H9 (cell line): ENCODE measurements around the gene DCAF5. TPM values are rescaled to one million over a fixed set of nuclear protein-coding genes. Genes with fewer than 3 reads are reported as not detected.

Experiments used
- DNase-seq: peaks from one replicate; pipeline ENCODE4 v3.0.0-alpha.2; 2017
- H2AFZ ChIP-seq: one replicate; pipeline ENCODE4 v1.6.1; 2013; ENCODE audit warnings: mild to moderate bottlenecking, low read length, control low read depth, moderate library complexity
- H2AK5ac ChIP-seq: 2 replicates; pipeline ENCODE4 v1.6.1; 2013; ENCODE audit warnings: low read length, control low read depth, mixed read lengths; ENCODE audit not compliant: insufficient read length
- H2BK120ac ChIP-seq: one replicate; pipeline ENCODE4 v1.6.1; 2013; ENCODE audit warnings: low read depth, mild to moderate bottlenecking, low read length, control low read depth, inconsistent platforms; ENCODE audit not compliant: poor library complexity, severe bottlenecking
- H2BK12ac ChIP-seq: 2 replicates; pipeline ENCODE4 v1.6.1; 2013; ENCODE audit warnings: low read length, control low read depth, mixed read lengths, low read depth; ENCODE audit not compliant: insufficient read length
- H2BK15ac ChIP-seq: 2 replicates; pipeline ENCODE4 v1.6.1; 2013; ENCODE audit warnings: low read depth, low read length, control low read depth
- H2BK20ac ChIP-seq: one replicate; pipeline ENCODE4 v1.6.1; 2013; ENCODE audit warnings: low read depth, mild to moderate bottlenecking, low read length, control low read depth, inconsistent platforms; ENCODE audit not compliant: poor library complexity, severe bottlenecking
- H2BK5ac ChIP-seq: 2 replicates; pipeline ENCODE4 v1.6.1; 2013; ENCODE audit warnings: low read length, control low read depth, mixed read lengths; ENCODE audit not compliant: insufficient read length
- H3K14ac ChIP-seq: 2 replicates; pipeline ENCODE4 v1.6.1; 2013; ENCODE audit warnings: low read length, control low read depth; ENCODE audit not compliant: insufficient read depth
- H3K18ac ChIP-seq: 2 replicates; pipeline ENCODE4 v1.6.1; 2013; ENCODE audit warnings: low read depth, mild to moderate bottlenecking, mixed read lengths, low read length, control low read depth; ENCODE audit not compliant: insufficient read length
- H3K23ac ChIP-seq: 2 replicates; pipeline ENCODE4 v1.6.1; 2013; ENCODE audit warnings: low read length, control low read depth, mixed read lengths, low read depth; ENCODE audit not compliant: insufficient read length
- H3K23me2 ChIP-seq: 2 replicates; pipeline ENCODE4 v1.6.1; 2013; ENCODE audit warnings: low read depth, mild to moderate bottlenecking, mixed read lengths, low read length, control low read depth; ENCODE audit not compliant: insufficient read length, poor library complexity, severe bottlenecking
- H3K27ac ChIP-seq: 2 replicates; pipeline ENCODE4 v1.5.1; 2013; ENCODE audit warnings: low read length, control low read depth, mixed read lengths, low read depth; ENCODE audit not compliant: insufficient read length
- H3K27me3 ChIP-seq: 2 replicates; pipeline ENCODE4 v1.6.1; 2013; ENCODE audit warnings: low read length, control low read depth, inconsistent platforms; ENCODE audit not compliant: insufficient read depth
- H3K4ac ChIP-seq: 2 replicates; pipeline ENCODE4 v1.6.1; 2013; ENCODE audit warnings: low read depth, mild to moderate bottlenecking, control low read depth, inconsistent platforms, low read length, moderate library complexity
- H3K4me1 ChIP-seq: 2 replicates; pipeline ENCODE4 v1.6.1; 2013; ENCODE audit warnings: low read length, control low read depth, inconsistent platforms; ENCODE audit not compliant: insufficient read depth
- H3K4me2 ChIP-seq: 2 replicates; pipeline ENCODE4 v1.6.1; 2013; ENCODE audit warnings: low read length, control low read depth, mixed read lengths; ENCODE audit not compliant: insufficient read length, insufficient read depth
- H3K56ac ChIP-seq: 2 replicates; pipeline ENCODE4 v1.6.1; 2013; ENCODE audit warnings: low read depth, mild to moderate bottlenecking, mixed read lengths, low read length, control low read depth; ENCODE audit not compliant: insufficient read length
- H3K79me1 ChIP-seq: 2 replicates; pipeline ENCODE4 v1.6.1; 2013; ENCODE audit warnings: low read depth, mild to moderate bottlenecking, moderate library complexity, low read length, control low read depth, inconsistent platforms; ENCODE audit not compliant: insufficient read depth, poor library complexity, severe bottlenecking
- H3K79me2 ChIP-seq: 2 replicates; pipeline ENCODE4 v1.6.1; 2013; ENCODE audit warnings: low read length, control low read depth, inconsistent platforms; ENCODE audit not compliant: insufficient read depth
- H3K9ac ChIP-seq: 2 replicates; pipeline ENCODE4 v1.6.1; 2013; ENCODE audit warnings: low read length, control low read depth, mixed read lengths; ENCODE audit not compliant: insufficient read length; ENCODE audit errors: extremely low read depth
- H3K9me3 ChIP-seq: one replicate; pipeline ENCODE4 v1.6.1; 2013; ENCODE audit warnings: low read depth, low read length, inconsistent platforms; ENCODE audit not compliant: control insufficient read depth
- H3T11ph ChIP-seq: one replicate; pipeline ENCODE4 v1.6.1; 2013; ENCODE audit warnings: mild to moderate bottlenecking, low read length, control low read depth, inconsistent platforms
- H4K20me1 ChIP-seq: one replicate; pipeline ENCODE4 v1.6.1; 2013; ENCODE audit not compliant: control insufficient read depth, insufficient read length, insufficient read depth
- H4K5ac ChIP-seq: 2 replicates; pipeline ENCODE4 v1.6.1; 2013; ENCODE audit warnings: low read depth, mild to moderate bottlenecking, mixed read lengths, low read length, control low read depth; ENCODE audit not compliant: insufficient read length
- H4K8ac ChIP-seq: replicated peaks from 2 replicates; pipeline ENCODE4 v1.6.1; 2013; ENCODE audit warnings: low read length, control low read depth, mixed read lengths, low read depth; ENCODE audit not compliant: insufficient read length
- H4K91ac ChIP-seq: 2 replicates; pipeline ENCODE4 v1.6.1; 2013; ENCODE audit warnings: low read depth, mild to moderate bottlenecking, moderate library complexity, mixed read lengths, low read length, control low read depth; ENCODE audit not compliant: insufficient read length
- H3K27ac Mint-ChIP-seq, 3 experiments: 2 replicates in 2 of 3; 3 replicates in 1 of 3; pipeline ENCODE4 v1.8.0; 2020 to 2021; ENCODE audit warnings: mixed read lengths in 3 of 3, mild to moderate bottlenecking in 1 of 3, moderate library complexity in 1 of 3
- H3K27me3 Mint-ChIP-seq: 2 replicates; pipeline ENCODE4 v1.8.0; 2021; ENCODE audit warnings: low read depth, mild to moderate bottlenecking, moderate library complexity, mixed read lengths
- H3K36me3 Mint-ChIP-seq, 3 experiments: 2 replicates in 2 of 3; 3 replicates in 1 of 3; pipeline ENCODE4 v1.8.0; 2020 to 2021; ENCODE audit warnings: low read depth in 3 of 3, mixed read lengths in 3 of 3; ENCODE audit not compliant: insufficient read depth in 1 of 3
- H3K4me1 Mint-ChIP-seq, 2 experiments: 2 replicates each; pipeline ENCODE4 v1.8.0; 2020; ENCODE audit warnings: mixed read lengths in 2 of 2
- H3K4me3 Mint-ChIP-seq, 2 experiments: 2 replicates in 1 of 2; 3 replicates in 1 of 2; pipeline ENCODE4 v1.8.0; 2020 to 2021; ENCODE audit warnings: mild to moderate bottlenecking in 2 of 2, mixed read lengths in 2 of 2, moderate library complexity in 1 of 2
- H3K9me3 Mint-ChIP-seq, 2 experiments: 2 replicates in 1 of 2; 3 replicates in 1 of 2; pipeline ENCODE4 v1.8.0; 2020; ENCODE audit warnings: mild to moderate bottlenecking in 2 of 2, mixed read lengths in 2 of 2, moderate library complexity in 1 of 2
- CTCF ChIP-seq: fragments of 200-600 bp; sonication (generic); conservative IDR thresholded peaks from 3 replicates; pipeline ENCODE4 v1.8.0; 2021; ENCODE audit warnings: antibody characterized with exemption, mild to moderate bottlenecking
- WGBS: extraction: QIAGEN DNeasy Blood & Tissue Kit; methylation state at CpG from one replicate; pipeline ENCODE4 v1.1.7; 2013; ENCODE audit warnings: missing lambda C conversion rate, low lambda C conversion rate, mixed read lengths; ENCODE audit not compliant: insufficient read length; ENCODE audit errors: extremely low coverage; 5-methylcytosine and 5-hydroxymethylcytosine counted together
- total RNA-seq: library from RNA; stranded (reverse); gene quantifications from 2 replicates; pipeline ENCODE4 v1.2.1, GENCODE V29; 2021

DCAF5 gene
- total RNA-seq, 1 experiment from 2014 or later = 31.4 TPM

GRCh38 chr14:69052181-69052601 is 100.7 kb downstream of the DCAF5 start:
- peaks cover 12 to 26% (median 18%) of the 10 kb centered on the region in 3 experiments; a peak in 5 of 7 replicates for H3K36me3 Mint-ChIP-seq
- no peaks in the 10 kb centered on the region for H3K27me3 Mint-ChIP-seq
- Histone ChIP-seq H3K14ac (no peak overlapping the region), H3K18ac (no peak overlapping the region), H3K23ac (no peak overlapping the region), H3K9me3 (no peaks in the 10 kb centered on the region), H3K4me2 (no peak overlapping the region), H3K27ac (no peak overlapping the region), H3K27me3 (no peaks in the 10 kb centered on the region), H3K56ac (no peak overlapping the region), H4K5ac (no peak overlapping the region), H3K79me1 (no peaks in the 10 kb centered on the region), H3K9ac (no peak overlapping the region), H2AFZ (no peak overlapping the region), H4K8ac (no peak overlapping the region), H3K4ac (no peak overlapping the region), H2BK20ac (no peak overlapping the region), H3T11ph (no peak overlapping the region), H2BK15ac (no peak overlapping the region), H4K91ac (no peak overlapping the region), H4K20me1 (no peaks in the 10 kb centered on the region), H2BK120ac (no peak overlapping the region), H2BK5ac (no peak overlapping the region), H2AK5ac (no peak overlapping the region), H3K79me2 (no peaks in the 10 kb centered on the region), H3K23me2 (no peaks in the 10 kb centered on the region), H2BK12ac (no peak overlapping the region), H3K4me1 (peaks cover 5% of the 10 kb centered on the region; the same call in 1 of the 2 replicates)
- no peak overlapping the region for H3K4me3 Mint-ChIP-seq
- peaks cover 47 to 49% of the 10 kb centered on the region in 2 experiments for H3K4me1 Mint-ChIP-seq
- H3K9me3 Mint-ChIP-seq = no peaks in the 10 kb centered on the region
- DNase-seq = no peak
- H3K27ac Mint-ChIP-seq = peak overlapping the region in 2 of 3 experiments; percentile 7 to 37; a peak in 4 of 7 replicates
- no peak for TF ChIP-seq CTCF
- no CpG with 5 or more reads among the region's 4 CpGs for WGBS
